Activated CD8-positive, alpha-beta memory T cell treated with anti-CD3 and anti-CD28 coated beads, Interleukin-2, amount 50 U/mL, for 24 hours (primary cell): ENCODE results near the gene AGO3.
"Not testable (repeated sequence)": the region's sequence is repeated elsewhere in the genome, so short reads cannot be mapped to it uniquely, and the experiment has no call there.

ENCODE experiments used
- DNase-seq: peaks from one replicate; pipeline ENCODE4 v3.0.0-alpha.2; 2020; ENCODE audit errors: extremely low read depth

The AGO3 gene

DNA sequence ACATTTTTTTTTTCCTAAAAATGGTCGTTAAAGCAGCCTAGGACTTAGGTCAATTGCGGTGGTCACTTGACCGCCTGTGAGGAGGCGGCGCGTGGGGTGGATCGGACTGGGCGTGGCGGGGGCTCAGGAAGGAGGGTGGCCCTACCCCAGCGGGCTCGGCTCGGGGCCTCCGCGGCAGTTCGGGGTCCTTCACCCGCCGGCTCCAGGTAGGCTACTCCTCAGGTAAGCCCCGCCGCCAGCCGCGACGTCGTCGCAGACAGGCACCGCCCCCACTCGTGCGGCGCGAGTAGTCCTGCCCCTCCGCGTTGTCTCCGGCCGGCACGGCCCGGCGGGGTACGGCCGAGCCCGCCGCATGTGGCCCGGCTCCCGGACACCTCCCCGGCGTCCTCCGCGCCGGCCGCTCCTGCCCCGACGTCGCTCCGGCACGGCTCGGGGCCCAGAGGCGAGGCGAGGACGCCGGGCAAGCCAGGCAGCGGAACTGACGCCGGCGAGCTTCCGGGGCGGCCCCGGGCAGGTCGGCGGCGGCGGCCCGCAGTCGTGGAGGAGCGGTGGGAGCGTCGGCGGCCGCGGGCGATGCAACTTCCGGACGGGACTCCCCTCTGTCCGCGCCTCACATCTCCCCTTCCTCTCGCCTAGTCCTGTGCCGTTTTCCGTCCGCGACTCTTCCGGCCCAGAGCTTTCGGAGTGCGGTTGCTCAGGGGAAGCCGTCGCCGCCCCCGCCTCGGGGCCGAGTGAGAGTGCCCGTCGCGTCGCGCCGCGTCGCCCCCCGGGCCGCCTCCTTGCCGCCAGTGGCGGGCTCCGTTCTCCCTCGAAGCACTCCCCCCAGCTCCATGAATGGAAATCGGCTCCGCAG is at the start of gene AGO3:
Gene AGO3 (plus strand): TSS at position 513 of the 853 bp plus-strand sequence. CDS start 322 bp downstream, at position 835.
- peak; percentile 74 for DNase-seq

DNA sequence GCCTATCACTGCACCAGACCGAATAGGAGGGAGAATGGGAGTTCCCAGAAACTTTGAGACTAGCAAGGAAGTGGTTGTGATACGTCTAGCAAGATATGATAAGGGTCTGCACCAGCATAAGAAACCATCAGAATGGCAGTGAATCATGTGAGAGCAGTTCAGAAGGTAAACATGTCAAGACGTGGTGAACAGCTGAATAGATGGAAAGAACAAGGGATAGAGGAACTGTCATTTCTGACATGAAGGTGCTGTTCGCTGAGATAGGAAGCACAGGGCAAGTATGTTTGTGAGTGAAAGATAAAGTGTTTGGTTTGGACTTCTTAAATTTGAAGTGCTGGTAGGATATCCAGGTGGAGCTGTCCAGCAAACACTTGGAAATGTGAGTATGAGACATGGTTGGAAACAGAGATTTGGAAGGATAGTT is 49.0 kb upstream of the AGO3 start:
- DNase-seq = no peak

DNA sequence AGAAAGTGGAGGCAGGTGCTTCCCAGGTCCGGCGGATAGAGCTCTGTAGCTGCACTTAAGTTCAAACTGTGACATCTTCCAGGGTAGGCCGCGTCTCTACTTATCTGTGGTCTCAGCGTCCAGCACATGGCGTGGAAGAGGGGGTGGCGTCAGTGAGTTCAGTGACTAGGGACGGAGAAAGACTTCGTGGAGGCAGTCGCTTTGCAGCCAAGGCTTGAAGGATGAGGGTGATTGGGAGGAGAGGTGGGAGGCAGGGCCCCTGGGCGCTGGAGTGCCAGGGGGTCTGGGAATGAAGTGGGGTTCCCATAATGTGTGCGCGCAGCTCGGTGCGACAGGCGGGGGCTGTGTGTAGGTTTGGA is 48.3 kb upstream of the AGO3 start:
- no peak for DNase-seq

DNA sequence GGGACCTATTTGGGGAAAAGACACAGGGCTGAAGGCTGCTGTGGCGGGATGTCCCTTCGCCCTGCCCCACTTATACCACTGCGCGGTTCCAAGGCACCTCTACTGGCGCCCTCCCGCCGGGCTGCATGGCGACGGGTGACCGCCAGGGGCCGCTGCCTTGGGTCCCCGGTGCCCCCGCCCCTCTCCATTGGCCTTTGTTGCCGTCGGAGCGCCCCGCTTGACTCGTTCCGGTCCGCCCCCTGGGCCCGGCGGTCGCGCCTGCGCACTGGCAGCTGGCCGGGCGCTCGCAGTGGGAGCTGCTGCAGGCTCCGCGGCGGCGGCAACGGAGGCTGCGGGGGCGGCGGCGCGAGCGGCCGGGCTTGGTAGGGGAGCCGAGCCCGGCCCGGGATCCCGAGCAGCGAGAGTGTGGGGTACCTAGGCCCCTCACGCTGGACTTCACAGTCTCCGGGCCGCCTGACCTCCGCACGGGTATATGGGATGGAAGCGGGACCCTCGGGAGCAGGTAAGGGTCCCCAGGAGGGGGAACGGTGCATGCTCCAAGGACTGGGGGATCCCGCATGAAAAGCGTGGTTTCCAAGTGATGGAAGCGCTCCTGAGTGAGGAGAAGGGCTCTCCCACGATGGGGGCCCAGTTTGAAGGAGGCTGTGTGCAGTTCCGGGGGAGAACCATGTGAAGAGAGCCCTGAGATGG is 47.8 kb upstream of the AGO3 start, which contains the start of gene AGO1:
Gene AGO1 (plus strand): TSS at position 265 of the 690 bp plus-strand sequence. CDS start 213 bp downstream, at position 478.
- DNase-seq = peak; percentile 87

DNA sequence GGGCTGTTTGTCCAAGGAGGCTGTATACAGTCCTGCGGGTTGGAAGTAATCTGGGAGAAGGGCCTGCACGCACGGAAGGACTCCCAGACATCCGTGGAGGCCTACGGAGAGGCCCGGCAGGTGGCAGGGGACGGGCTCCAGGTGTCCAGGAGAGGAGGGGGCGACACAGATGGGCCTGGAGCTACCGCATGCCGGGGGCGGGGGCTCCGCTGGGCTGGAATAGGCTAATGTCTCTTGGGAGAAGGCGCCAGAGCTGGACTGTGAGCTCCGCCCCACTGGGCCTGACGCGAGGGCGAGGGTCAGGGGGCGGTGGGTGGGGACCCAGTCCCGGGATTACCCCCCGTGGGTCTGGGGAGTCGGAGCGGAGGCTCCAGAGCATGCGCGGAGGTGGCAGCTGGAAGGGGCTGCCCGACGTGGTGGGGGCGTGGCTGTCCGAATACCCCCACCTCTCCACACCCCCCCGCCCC is 47.2 kb upstream of the AGO3 start:
- DNase-seq = peak; percentile 10

DNA sequence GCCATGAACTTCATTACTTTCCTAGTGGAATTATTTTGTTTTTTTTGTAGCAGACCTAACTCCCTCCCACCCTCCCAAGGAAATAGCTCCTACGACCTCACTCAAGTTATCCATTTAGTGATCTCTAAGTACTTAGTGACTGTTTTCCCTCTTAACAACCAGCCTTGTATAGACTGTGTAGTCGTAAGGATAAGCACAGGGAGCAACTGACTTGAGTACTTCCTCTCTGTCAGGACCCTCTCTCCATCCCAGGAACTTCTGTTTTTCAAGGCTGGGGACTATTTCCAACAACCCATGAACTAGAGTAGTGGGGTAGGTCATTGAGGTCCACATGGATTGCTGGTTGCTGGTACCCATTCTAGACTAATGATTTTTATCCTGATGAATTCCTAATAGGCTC is 46.0 kb upstream of the AGO3 start:
- DNase-seq = no peak

DNA sequence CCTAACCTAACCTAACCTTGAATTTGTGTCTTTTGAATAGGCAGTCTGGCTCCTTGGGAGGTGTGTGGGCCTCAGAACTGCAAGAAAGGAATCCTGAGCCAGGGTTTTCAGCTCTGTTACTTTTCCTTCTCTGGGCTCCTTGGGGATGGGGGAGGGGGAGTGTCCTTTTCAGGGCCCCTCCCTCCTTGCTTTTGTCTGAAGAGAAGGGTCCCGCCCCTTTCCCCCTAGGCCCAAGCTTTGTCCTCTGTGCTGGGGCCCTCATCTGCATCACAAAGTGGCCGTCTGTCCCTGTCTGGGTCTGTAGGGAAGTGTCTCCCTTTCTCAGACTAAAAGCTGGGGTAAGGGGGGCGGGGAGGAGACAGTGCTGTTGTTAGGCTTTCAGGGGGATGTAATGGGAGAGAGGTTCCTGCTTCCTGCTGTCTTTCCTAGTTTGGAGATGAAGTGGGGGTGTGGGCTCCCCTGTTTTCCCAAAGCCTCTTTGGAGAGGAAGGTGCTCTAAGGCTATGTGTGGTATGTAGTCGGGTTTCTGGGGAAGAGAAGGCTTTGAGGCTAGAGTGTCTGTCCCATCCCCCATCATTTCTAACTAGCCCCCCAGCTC is 44.8 kb upstream of the AGO3 start:
- DNase-seq = no peak

DNA sequence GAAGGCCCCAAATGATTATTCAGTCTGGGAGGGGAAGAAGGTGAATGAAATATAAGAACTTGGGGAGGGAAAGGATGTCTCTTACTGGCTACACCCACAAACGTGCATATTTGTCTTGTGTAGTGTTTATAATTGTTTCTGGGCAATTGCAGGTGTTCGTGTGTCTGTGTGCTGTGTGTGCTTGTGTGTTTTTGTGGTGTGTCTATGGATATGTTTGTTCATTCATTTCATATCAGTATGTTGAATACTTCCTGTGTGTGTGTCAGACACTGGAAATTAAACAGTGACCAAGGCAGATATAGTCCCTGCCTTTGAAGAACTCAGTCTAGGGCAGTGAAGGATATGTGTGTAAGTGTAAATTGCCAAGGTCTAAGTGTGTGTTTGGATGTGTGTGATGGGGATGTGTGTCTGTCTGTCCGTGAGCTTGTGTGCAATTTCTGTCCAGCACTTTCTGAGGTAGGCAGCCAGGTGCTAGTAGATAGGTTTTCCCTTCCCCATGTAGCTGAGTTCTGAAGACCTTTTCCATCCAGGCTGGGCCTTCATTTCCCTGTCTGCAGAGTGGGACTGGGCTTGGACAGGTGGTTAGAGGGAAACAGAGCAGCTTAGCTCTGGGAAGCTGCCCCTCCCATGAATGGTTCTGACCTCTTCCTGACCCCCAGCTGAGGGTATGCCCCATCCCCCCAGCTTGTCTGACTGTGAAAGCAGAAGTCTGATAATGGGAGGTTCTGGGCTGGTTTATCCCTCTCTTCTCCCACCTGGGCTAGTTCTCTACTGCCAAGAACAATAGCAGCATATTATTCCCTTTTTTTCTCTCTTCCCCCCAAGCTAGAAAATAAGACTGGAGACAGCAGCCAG is 44.1 kb upstream of the AGO3 start:
- DNase-seq = no peak

DNA sequence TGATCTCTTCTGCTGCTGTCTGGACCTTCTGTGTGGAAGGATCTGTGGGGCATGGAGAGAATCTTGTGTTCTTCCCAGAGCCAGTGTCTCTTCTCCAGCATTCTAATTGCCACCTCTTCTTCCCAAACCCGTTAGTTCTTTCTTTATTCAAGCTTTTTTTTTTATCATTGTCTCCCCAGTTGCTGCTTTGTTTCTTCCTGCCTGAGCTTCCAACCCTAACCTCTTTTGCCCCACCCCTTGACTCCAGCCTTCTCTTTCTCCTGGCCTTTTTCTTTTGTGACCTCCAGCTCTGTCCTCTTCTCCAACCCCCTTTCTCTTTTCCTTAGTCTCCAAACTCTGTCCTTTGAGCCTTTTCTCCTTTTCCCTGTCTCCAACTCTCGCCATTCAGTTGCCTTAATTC is 43.4 kb upstream of the AGO3 start:
- no peak for DNase-seq

DNA sequence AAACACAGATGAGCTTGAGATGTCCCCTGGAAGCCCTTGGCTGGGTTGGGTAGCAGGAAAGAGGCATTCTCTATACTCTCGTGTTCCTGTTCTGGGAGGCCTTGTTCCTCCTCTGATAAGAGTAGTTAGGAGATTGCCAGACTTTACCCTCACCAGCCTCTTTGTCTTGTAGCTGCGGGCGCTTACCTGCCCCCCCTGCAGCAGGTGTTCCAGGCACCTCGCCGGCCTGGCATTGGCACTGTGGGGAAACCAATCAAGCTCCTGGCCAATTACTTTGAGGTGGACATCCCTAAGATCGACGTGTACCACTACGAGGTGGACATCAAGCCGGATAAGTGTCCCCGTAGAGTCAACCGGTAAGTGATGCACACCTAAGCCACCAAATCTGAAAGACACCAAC is 42.6 kb upstream of the AGO3 start:
- no peak for DNase-seq

DNA sequence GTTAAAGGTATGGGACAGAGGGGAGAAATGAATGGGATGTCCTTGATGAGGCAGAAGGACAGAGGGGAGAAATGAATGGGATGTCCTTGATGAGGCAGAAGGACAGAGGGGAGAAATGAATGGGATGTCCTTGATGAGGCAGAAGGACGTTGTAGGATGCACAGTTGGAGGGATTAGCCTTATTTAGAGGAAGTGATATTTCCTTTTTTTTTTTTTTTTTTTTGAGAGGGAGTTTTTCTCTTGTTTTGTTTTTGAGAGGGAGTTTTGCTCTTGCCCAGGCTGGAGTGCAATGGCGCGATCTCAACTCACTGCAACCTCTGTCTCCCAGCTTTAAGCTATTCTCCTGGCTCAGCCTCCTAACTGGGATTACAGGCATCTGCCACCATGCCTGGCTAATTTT is 41.9 kb upstream of the AGO3 start:
- DNase-seq = not testable (repeated sequence)

DNA sequence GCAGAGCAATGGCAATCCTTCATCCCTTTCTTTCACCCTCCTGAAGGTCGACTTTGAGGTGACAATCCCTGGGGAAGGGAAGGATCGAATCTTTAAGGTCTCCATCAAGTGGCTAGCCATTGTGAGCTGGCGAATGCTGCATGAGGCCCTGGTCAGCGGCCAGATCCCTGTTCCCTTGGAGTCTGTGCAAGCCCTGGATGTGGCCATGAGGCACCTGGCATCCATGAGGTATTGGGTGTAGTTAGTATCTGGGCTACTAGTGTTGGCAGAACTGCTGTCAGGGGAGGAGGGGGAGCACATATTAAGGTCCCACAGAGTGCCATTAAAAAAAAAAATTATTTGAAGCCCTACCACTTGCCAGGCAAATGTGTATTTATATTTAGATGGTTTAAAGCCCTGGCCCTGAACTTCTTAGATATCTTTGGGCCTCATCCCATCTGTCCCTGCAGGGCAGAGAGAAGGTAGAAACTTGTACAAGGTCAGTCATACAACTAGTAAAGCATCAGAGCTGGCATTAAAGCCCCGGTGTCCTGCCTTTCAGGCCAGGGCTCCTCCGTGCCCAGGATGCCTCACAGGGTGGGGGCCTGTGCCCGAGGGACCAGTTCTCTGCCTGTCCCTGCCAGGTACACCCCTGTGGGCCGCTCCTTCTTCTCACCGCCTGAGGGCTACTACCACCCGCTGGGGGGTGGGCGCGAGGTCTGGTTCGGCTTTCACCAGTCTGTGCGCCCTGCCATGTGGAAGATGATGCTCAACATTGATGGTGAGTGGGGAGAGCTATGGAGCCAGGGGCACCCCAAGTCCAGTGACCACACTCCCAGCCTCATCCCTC is 37.6 kb upstream of the AGO3 start:
- DNase-seq = no peak

DNA sequence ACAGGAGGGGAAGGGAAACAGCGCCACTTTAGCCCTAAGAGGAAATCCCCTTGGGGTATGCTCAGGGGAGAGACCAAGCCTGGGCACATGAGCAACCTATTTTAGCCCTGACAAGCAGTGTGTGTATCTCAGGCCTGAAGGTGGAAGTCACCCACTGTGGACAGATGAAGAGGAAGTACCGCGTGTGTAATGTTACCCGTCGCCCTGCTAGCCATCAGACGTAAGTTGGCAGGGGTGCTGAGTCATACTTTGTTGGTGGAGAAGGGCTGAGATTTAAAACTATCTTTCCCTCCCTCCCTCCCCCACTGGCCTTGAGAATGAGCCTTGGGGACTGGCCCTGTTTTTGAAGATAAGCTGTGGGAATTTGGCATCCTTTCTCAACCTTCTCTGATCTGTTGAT is 36.7 kb upstream of the AGO3 start:
- DNase-seq = no peak

DNA sequence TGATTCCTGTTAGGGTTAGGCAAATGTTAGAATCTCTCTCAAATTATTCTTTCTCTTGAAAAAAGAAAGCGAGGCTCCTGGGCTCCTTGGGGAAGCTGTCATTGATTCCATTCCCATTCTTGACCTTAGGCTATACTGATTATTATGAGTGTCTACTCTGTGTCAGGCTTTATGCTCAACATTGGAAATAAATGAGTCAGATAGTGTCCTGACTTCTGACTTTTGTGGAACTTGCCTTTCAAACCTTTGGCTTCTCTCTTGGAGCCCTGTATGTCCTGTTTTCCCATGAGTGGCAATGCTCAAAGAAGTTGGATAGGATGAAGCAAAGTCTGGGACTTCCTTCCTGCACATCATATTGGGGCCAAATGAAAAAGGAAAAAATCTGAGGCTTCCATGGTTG is 36.2 kb upstream of the AGO3 start:
- DNase-seq = no peak

DNA sequence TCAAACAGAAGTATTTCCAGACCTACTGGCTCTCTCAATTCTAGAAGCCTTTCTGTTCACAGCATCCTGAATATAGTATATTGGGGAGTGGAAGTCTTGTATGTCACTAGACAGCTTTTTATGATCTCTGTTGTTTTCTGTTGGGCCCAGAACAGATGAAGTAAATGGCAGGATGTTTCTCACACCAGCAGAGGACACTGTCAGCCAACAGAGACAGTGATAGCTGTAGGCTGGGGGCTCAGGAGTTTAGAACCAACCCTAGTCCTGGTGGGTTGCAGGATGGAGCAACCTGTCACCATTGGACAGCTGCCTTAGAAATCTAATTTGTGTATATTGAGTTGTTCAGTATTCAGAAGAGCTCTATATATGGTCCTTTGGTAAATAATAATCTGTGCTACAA is 31.0 kb upstream of the AGO3 start:
- no peak for DNase-seq

DNA sequence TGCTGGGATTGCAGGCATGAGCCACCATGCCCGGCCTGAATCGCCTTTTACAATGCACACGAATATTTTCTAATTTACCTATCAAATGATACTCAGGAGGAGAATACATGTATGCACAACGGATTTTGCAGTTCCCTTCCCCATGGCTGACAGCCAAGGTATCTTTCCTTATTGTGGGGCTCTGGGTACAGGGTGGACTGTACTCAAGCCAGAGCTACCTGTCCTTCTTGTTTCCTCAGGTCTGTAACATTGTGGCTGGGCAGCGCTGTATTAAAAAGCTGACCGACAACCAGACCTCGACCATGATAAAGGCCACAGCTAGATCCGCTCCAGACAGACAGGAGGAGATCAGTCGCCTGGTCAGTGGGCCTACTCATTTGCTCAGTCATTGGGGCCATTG is 29.7 kb upstream of the AGO3 start:
- DNase-seq = no peak

DNA sequence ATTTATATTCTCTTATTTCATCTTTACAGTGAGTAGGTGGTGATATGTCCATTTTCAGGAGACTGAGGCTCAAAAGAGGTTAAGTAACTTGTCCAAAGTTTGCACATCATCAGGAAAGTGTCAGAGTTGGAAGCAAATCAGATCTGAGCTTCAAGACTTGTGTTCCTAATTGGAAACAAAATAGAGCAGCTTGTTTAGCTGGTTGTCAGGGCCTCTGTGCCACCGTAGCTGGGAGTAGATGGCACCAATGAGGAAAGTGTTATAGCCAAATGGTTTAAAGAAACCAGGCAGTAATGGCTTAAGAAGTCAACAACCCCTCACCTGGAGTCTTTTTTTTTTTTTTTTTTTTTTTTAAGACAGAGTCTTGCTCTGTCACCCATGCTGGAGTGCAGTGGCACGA is 28.2 kb upstream of the AGO3 start:
- DNase-seq = no peak

DNA sequence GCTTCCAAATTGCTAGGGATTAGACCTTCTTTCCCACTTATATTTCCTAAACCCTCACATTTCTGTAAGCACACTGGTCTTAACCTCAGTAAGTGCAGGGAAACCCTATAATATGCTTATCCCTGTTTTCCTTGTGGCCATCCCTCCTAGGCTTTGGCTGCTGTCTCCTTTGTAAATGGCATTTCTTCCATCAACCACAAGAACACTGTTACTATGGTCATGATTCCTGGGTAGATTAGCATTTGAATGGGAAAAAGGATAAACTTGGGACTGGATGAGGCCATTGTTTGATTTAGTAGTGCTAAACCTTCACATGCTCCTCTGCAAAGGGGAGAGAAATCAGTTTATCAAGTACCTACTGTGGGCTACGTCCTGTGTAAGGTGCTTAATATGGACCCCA is 16.2 kb upstream of the AGO3 start:
- no peak for DNase-seq

DNA sequence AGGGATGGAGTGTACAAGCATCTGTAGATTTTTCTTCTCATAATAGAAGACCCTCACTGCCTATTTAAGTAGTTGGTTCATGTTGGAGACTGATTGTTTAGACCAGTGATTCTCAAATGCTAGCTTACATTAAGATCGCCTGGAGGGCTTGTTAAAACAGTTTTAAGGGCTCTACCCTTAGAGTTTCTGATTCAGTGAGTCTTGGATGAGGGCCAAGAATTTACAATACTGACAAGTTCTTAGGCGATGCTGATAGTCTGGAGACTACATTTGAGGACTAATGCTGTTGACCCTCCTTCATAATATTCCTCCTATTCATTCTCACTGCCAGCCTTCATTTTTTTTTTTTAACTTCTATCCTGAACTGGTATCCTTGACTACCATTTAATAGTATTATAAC is 15.2 kb upstream of the AGO3 start:
- no peak for DNase-seq

DNA sequence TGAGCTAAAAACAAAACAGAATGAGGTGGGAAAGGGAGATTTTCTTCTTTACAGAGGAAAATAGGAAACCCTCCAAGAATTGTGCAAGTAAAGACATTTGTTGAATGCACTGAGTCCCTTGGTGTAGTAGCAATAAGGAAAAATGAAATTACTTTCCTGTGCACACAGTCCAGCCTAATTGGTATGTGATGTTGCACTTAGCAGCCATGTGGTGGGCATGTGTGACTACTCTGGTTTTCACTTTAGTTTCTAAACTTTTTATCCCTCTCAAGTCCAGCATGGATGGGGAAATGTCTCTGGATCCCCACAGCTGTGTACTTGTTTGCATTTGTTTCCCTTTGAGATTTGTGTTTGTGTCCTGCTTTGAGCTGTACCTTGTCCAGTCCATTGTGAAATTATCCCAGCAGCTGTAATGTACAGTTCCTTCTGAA is 7.1 kb upstream of the AGO3 start:
- DNase-seq = no peak

DNA sequence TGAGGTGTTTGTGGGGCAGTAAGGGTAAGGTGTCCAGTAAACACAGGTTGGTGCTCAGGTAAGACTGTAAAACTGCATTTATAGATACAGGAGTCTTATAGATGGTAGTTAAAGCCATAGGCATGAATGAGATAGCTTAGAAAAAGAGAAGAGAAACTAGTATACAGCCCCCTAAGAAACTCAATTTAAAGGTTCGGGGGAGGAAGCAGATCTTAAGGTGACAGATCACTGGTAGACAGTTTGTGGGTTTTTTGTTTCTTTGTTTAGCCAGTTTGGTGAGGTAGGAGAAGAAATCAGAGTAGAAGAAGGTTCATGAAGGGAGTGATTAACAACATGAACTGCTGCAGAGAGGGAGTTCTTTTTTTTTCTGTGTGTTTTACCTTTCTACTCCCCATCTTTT is 6.1 kb upstream of the AGO3 start:
- DNase-seq = no peak
